PC-9 (cell line): ENCODE measurements around the gene HFE. TPM values are rescaled to one million over a fixed set of nuclear protein-coding genes. Genes with fewer than 3 reads are reported as not detected.
"Not testable (repeated sequence)": the region's sequence is repeated elsewhere in the genome, so short reads cannot be mapped to it uniquely, and the experiment has no call there.

ENCODE experiments used
- BruUV-seq: library from RNA; stranded (reverse); fragments of 400-500 nt; replicated peaks from 2 replicates; lab custom pipeline; 2021; lab: Mats Ljungman, UMichigan
- CTCF ChIA-PET: fragments of 300-600 bp; sonication (Branson Sonifier 250); formaldehyde crosslinking; loops from one replicate; lab custom pipeline; 2022; ENCODE audit warnings: antibody characterized with exemption; lab: Charles Lee
- POLR2A ChIA-PET: fragments of 300-600 bp; sonication (Branson Sonifier 250); formaldehyde crosslinking; loops from one replicate; lab custom pipeline; 2022; ENCODE audit warnings: antibody characterized with exemption; ENCODE audit not compliant: unreplicated experiment; lab: Charles Lee
- DNase-seq, 2 experiments: peaks; one replicate each; pipeline versions ENCODE4 v3.0.0 to v3.0.0-alpha.2; 2015 to 2022; ENCODE audit warnings: mixed read lengths in 1 of 2
- H2AFZ ChIP-seq: fragments of 200-600 bp; sonication (generic); 2 replicates; pipeline ENCODE4 v1.8.1; 2017; ENCODE audit warnings: antibody characterized with exemption
- H3F3A ChIP-seq: fragments of 200-600 bp; sonication (generic); 2 replicates; pipeline ENCODE4 v1.8.1; 2017; ENCODE audit warnings: antibody characterized with exemption, mild to moderate bottlenecking, low read depth; ENCODE audit not compliant: insufficient read depth
- H3K27ac ChIP-seq: fragments of 200-600 bp; sonication (generic); 2 replicates; pipeline ENCODE4 v1.6.1; 2016; ENCODE audit warnings: mixed run types
- H3K27me3 ChIP-seq: fragments of 200-600 bp; sonication (generic); 2 replicates; pipeline ENCODE4 v1.6.1; 2016; ENCODE audit warnings: low read depth, mixed run types; ENCODE audit not compliant: insufficient read depth
- H3K36me3 ChIP-seq: fragments of 200-600 bp; sonication (generic); 2 replicates; pipeline ENCODE4 v1.6.1; 2016; ENCODE audit warnings: low read depth, mixed run types
- H3K4me1 ChIP-seq: fragments of 200-600 bp; sonication (generic); replicated peaks from 2 replicates; pipeline ENCODE4 v1.6.1; 2016; ENCODE audit warnings: mixed run types; ENCODE audit not compliant: insufficient read depth
- H3K4me2 ChIP-seq: fragments of 200-600 bp; sonication (generic); 2 replicates; pipeline ENCODE4 v1.6.1; 2017; ENCODE audit warnings: mixed run types
- H3K4me3 ChIP-seq: fragments of 200-600 bp; sonication (generic); 2 replicates; pipeline ENCODE4 v1.6.1; 2016; ENCODE audit warnings: mixed run types
- H3K79me2 ChIP-seq: fragments of 200-600 bp; sonication (generic); 2 replicates; pipeline ENCODE4 v1.6.1; 2017; ENCODE audit warnings: low read depth, mixed run types
- H3K9me2 ChIP-seq: fragments of 200-600 bp; sonication (generic); 2 replicates; pipeline ENCODE4 v1.8.1; 2017; ENCODE audit warnings: mild to moderate bottlenecking; ENCODE audit not compliant: insufficient read depth
- H3K9me3 ChIP-seq: fragments of 200-600 bp; sonication (generic); 2 replicates; pipeline ENCODE4 v1.8.1; 2016; ENCODE audit warnings: low read depth; ENCODE audit not compliant: insufficient read depth
- H4K20me1 ChIP-seq: fragments of 200-600 bp; sonication (generic); 2 replicates; pipeline ENCODE4 v1.8.1; 2017; ENCODE audit not compliant: insufficient read depth
- EZH2 ChIP-seq: fragments of 200-600 bp; sonication (generic); IDR thresholded peaks from 2 replicates; pipeline ENCODE4 v1.8.0; 2017; ENCODE audit warnings: antibody characterized with exemption, low read depth
- intact Hi-C: fragments of 100-400 bp; cut with micrococcal nuclease; formaldehyde crosslinking; loops from one replicate; pipeline ENCODE4 v1.10.0; 2022; ENCODE audit not compliant: unreplicated experiment
- total RNA-seq: library from RNA; stranded (reverse); gene quantifications from 2 replicates; pipeline ENCODE4 v1.2.3, GENCODE V29; 2021
- TF ChIP-seq, protein P1 (sequence below): fragments of 200-600 bp; sonication (generic); conservative IDR thresholded peaks from 2 replicates; pipeline ENCODE4 v1.6.1; 2017; ENCODE audit warnings: mixed run types, antibody characterized with exemption, mild to moderate bottlenecking, moderate library complexity

Gene HFE
- total RNA-seq, 1 experiment from 2014 or later = 46.0 TPM

DNA sequence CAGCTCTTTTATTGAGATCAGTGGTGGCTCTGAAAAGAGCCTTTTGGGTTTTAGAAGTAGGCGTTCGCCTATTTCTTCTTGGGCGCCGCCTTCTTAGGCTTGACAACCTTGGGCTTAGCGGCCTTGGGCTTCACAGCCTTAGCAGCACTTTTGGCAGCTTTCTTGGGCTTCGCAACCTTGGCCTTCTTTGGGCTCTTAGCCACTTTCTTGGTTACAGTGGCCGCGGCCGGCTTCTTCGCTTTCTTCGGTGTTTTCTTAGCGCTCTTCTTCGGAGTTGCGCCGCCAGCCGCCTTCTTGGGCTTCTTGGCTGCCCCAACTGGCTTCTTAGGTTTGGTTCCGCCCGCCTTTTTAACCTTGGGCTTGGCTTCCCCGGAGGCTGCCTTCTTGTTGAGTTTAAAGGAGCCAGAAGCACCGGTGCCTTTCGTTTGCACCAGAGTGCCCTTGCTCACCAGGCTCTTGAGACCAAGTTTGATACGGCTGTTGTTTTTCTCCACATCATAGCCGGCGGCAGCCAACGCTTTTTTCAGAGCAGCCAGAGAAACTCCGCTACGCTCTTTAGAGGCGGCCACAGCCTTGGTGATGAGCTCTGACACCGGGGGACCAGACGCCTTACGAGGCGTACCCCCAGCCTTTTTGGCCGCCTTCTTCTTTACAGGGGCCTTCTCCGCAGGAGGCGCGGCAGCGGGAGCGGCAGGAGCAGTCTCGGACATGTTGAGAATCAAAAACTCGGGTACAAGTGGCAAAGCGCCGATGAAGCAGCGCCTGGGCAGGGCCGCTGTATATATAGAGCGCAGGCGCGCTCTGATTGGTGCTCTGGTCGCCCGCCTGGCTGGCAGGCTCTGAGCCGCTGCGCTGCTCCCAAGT, 31.3 kb upstream of the HFE start:
- TF ChIP-seq, protein P1, sequence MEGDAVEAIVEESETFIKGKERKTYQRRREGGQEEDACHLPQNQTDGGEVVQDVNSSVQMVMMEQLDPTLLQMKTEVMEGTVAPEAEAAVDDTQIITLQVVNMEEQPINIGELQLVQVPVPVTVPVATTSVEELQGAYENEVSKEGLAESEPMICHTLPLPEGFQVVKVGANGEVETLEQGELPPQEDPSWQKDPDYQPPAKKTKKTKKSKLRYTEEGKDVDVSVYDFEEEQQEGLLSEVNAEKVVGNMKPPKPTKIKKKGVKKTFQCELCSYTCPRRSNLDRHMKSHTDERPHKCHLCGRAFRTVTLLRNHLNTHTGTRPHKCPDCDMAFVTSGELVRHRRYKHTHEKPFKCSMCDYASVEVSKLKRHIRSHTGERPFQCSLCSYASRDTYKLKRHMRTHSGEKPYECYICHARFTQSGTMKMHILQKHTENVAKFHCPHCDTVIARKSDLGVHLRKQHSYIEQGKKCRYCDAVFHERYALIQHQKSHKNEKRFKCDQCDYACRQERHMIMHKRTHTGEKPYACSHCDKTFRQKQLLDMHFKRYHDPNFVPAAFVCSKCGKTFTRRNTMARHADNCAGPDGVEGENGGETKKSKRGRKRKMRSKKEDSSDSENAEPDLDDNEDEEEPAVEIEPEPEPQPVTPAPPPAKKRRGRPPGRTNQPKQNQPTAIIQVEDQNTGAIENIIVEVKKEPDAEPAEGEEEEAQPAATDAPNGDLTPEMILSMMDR = no peak
- no peak for TF ChIP-seq EZH2
- H3K4me2 ChIP-seq = peak overlapping the region; percentile 95
- peaks cover 39% of the 10 kb centered on the region for H3F3A ChIP-seq
- H4K20me1 ChIP-seq = no peaks in the 10 kb centered on the region
- H3K27ac ChIP-seq = peak overlapping the region; percentile 95
- H3K4me1 ChIP-seq = peaks cover 26% of the 10 kb centered on the region
- no peaks in the 10 kb centered on the region for H3K27me3 ChIP-seq
- no peaks in the 10 kb centered on the region for H3K9me2 ChIP-seq
- BruUV-seq = TSS peak; percentile 99
- ChIA-PET CTCF (interaction anchor here (0.6 to 1.0 kb wide), 2 partner anchors 25 to 93 kb away, joined by 3 to 4 read pairs; partner anchors contain the start of gene TRIM38), POLR2A (interaction anchor here (0.6 to 1.4 kb wide), 12 partner anchors 12 to 277 kb away, joined by 3 to 29 read pairs (median 6); a partner anchor contains a TSS)
- peaks cover 4% of the 10 kb centered on the region; the same call in 1 of the 2 replicates for H3K79me2 ChIP-seq
- peak overlapping the region; percentile 90 for H2AFZ ChIP-seq
- no peaks in the 10 kb centered on the region for H3K36me3 ChIP-seq
- peak; percentile 68 to 92 for DNase-seq
- intact Hi-C loops = loop anchor here (1.0 to 2.0 kb wide), 4 partner anchors 11 to 63 kb away; a partner anchor contains a TSS
- H3K9me3 ChIP-seq = no peaks in the 10 kb centered on the region; the same call in 1 of the 2 replicates
- peak overlapping the region; percentile 79 for H3K4me3 ChIP-seq

DNA sequence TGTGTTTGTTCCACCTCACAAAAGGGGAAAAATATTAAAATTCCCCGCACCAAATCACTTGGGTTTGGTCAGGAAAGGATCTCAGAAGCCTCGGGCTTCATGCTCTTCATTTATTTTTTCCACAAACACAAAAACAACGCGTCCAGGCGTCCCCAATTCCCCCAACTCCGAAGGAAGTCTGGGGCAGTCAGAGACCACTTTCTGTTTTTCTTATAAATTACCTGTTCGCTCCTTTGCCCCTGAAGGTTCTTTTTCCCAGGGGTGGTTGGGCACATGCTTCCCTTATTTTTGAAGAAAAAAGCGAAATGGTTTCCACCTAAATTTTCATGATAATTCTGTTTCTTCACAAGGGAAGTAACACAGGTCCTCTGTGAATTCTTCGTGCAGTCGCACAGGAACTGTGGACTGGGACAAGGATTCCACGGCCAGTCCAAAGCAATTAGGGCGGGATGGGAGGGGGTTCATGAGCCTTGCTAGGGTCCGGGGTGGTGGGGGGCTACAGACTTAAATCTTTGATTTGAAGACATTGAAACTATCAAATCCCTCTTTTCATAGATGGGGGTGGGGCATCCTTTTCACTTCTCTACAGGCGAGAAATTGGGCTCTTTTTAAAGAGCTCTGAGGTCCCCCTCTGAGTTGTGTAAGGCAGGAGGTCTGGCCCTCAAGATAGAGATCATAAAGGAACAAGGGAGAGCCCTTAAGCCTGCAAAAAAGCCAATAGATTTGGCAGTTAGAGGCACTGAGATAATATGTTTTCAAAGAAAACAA, 30.5 kb upstream of the HFE start:
- no peaks in the 10 kb centered on the region for H4K20me1 ChIP-seq
- no peaks in the 10 kb centered on the region for H3K27me3 ChIP-seq
- intact Hi-C loops = no loop called here
- peaks cover 4% of the 10 kb centered on the region; the same call in 1 of the 2 replicates for H3K79me2 ChIP-seq
- no peaks in the 10 kb centered on the region for H3K36me3 ChIP-seq
- BruUV-seq = no TSS peak
- peak overlapping the region; percentile 79 for H3K4me3 ChIP-seq
- H3F3A ChIP-seq = peaks cover 39% of the 10 kb centered on the region
- ChIA-PET POLR2A (interaction anchor here (0.5 to 1.4 kb wide), 9 partner anchors 11 to 101 kb away, joined by 3 to 29 read pairs (median 5); a partner anchor contains a TSS), CTCF (interaction anchor here (0.6 kb wide), 1 partner anchor 31 kb away, joined by 3 read pairs; no protein-coding TSS in a partner anchor)
- H3K9me2 ChIP-seq = no peaks in the 10 kb centered on the region
- TF ChIP-seq EZH2 = no peak
- TF ChIP-seq, protein P1 = no peak
- DNase-seq = peak in 1 of 2 experiments; percentile 31
- H3K9me3 ChIP-seq = no peaks in the 10 kb centered on the region; the same call in 1 of the 2 replicates
- H3K4me2 ChIP-seq = peak overlapping the region; percentile 95
- H2AFZ ChIP-seq = peak overlapping the region; percentile 90
- peak overlapping the region; percentile 95 for H3K27ac ChIP-seq
- H3K4me1 ChIP-seq = peaks cover 26% of the 10 kb centered on the region

DNA sequence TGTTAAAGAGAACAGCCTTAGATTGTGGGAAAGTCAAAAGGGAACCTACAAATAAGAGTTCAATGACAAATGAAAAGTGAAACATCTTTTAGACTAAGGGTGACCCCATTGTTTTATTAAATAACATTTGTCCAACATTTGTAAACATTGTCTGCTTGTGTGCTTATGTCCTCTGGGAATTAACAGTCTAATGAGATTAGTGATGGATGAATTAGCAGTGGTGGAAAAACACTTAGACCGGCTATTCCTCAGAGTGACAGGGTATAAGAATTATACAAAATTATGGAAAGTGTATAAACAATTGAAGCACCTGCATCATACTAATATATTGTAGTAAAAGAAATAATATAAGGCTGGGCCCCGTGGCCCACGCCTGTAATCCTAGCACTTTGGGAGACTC, 29.3 kb upstream of the HFE start:
- POLR2A ChIA-PET = interaction anchor here (0.6 kb wide), 1 partner anchor 108 kb away, joined by 4 read pairs; no protein-coding TSS in a partner anchor
- Histone ChIP-seq H3K36me3 (no peaks in the 10 kb centered on the region), H3K4me3 (no peak overlapping the region), H3K79me2 (peaks cover 4% of the 10 kb centered on the region; the same call in 1 of the 2 replicates), H3F3A (peaks cover 38% of the 10 kb centered on the region), H2AFZ (no peak overlapping the region), H3K27me3 (no peaks in the 10 kb centered on the region), H3K9me2 (no peaks in the 10 kb centered on the region), H3K27ac (no peak overlapping the region), H3K9me3 (no peaks in the 10 kb centered on the region), H3K4me1 (peaks cover 26% of the 10 kb centered on the region), H4K20me1 (no peaks in the 10 kb centered on the region), H3K4me2 (peak overlapping the region; percentile 95; the same call in 1 of the 2 replicates)
- no peak for TF ChIP-seq EZH2
- TF ChIP-seq, protein P1 = no peak
- CTCF ChIA-PET = interaction anchor here (0.6 kb wide), 1 partner anchor 538 kb away, joined by 3 read pairs; no protein-coding TSS in a partner anchor
- intact Hi-C loops = no loop called here
- no peak for DNase-seq
- no TSS peak for BruUV-seq

DNA sequence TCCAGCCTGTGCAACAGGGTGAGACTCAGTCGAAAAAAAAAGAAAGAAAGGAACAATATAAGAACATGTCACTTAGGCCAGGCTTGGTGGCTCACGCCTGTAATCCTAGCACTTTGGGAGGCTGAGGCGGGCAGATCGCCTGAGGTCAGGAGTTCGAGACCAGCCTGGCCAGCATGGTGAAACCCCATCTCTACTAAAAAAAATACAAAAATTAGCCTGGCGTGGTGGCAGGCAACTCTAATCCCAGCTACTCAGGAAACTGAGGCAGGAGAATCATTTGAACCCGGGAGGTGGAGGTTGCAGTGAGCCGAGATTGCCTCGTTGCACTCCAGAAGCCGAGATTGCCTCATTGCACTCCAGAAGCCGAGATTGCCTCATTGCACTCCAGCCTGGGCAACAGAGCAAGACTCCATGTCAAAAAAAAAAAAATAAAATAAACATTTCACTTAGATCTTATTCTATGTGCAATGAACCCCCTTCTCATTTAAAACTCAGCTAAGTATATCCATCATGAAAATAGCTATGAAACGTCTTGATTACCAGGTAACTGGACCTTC, 28.7 kb upstream of the HFE start:
- H3K36me3 ChIP-seq, H3K9me2 ChIP-seq, BruUV-seq, H3K79me2 ChIP-seq, intact Hi-C loops, POLR2A ChIA-PET, H3K4me2 ChIP-seq, H3K27me3 ChIP-seq, H3K9me3 ChIP-seq, H3K27ac ChIP-seq, DNase-seq, H2AFZ ChIP-seq, H4K20me1 ChIP-seq, H3K4me3 ChIP-seq: not testable (repeated sequence)
- CTCF ChIA-PET = interaction anchor here (0.6 to 0.7 kb wide), 2 partner anchors 30 to 537 kb away, joined by 3 to 4 read pairs; no protein-coding TSS in a partner anchor
- peaks cover 32% of the 10 kb centered on the region for H3F3A ChIP-seq
- peaks cover 21% of the 10 kb centered on the region for H3K4me1 ChIP-seq
